ENCODE measurements around the gene HORMAD2.

DNA sequence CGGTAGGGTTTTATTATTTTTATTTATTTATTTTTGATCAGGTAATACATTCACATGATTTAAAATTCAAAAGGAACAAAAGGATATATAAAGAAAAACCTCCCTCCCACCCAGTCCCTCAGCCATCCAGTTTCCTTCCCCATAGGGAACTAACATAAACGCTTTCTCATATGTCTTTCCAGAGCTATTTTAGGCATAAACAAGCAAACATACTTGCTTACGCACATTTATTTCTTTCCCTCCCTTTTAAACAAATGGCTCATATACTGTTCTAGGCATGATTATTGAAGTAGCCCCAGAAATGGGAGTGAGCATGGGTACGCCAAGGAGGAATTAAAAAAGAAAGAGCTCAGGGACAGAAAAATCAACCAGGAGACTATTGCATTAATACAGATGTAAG lies 102.6 kb downstream of the HORMAD2 start:
- TF ChIP-seq, protein P1, sequence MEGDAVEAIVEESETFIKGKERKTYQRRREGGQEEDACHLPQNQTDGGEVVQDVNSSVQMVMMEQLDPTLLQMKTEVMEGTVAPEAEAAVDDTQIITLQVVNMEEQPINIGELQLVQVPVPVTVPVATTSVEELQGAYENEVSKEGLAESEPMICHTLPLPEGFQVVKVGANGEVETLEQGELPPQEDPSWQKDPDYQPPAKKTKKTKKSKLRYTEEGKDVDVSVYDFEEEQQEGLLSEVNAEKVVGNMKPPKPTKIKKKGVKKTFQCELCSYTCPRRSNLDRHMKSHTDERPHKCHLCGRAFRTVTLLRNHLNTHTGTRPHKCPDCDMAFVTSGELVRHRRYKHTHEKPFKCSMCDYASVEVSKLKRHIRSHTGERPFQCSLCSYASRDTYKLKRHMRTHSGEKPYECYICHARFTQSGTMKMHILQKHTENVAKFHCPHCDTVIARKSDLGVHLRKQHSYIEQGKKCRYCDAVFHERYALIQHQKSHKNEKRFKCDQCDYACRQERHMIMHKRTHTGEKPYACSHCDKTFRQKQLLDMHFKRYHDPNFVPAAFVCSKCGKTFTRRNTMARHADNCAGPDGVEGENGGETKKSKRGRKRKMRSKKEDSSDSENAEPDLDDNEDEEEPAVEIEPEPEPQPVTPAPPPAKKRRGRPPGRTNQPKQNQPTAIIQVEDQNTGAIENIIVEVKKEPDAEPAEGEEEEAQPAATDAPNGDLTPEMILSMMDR (IDR thresholded peaks at IDR 0.05), result no peak
- no peak for TF ChIP-seq EZH2 (IDR thresholded peaks at IDR 0.05; ENCODE audit: borderline replicate concordance, insufficient read depth, low read depth, low read length, poor library complexity, severe bottlenecking)

Measured in B cell (primary cell).